Adrenal gland (tissue), 12 donors: Measurements from ENCODE around the gene DCUN1D2. TPM values are rescaled to one million over a fixed set of nuclear protein-coding genes. Genes with fewer than 3 reads are reported as not detected.
"Not testable (repeated sequence)": the region's sequence is repeated elsewhere in the genome, so short reads cannot be mapped to it uniquely, and the experiment has no call there.

Experiments used
- DNase-seq, 7 donors: peaks; one replicate each; pipeline ENCODE4 v3.0.0-alpha.2; 2019 to 2020
- H3K27ac ChIP-seq, 5 donors: fragments of 200-600 bp; sonication (generic) in 4 of 5; 1 replicate in 3 of 5; 2 replicates in 2 of 5; pipeline versions ENCODE4 v1.5.1 to v1.8.0; 2016 to 2020; ENCODE audit warnings: mild to moderate bottlenecking in 1 of 5
- H3K27me3 ChIP-seq: fragments of 200-600 bp; 2 replicates; pipeline ENCODE4 v1.8.0; 2021
- H3K36me3 ChIP-seq, 2 donors: fragments of 200-600 bp; replicated peaks in 1 of 2; 1 replicate in 1 of 2; 2 replicates in 1 of 2; pipeline versions ENCODE4 v1.5.1 to v1.8.0; 2018 to 2022
- H3K4me1 ChIP-seq, 2 donors: fragments of 200-600 bp; replicated peaks in 1 of 2; 1 replicate in 1 of 2; 2 replicates in 1 of 2; pipeline versions ENCODE4 v1.5.1 to v1.8.0; 2018 to 2021
- H3K4me3 ChIP-seq, 4 donors: fragments of 200-600 bp; sonication (generic) in 3 of 4; one replicate each; pipeline ENCODE4 v1.5.1; 2016 to 2018
- H3K9me3 ChIP-seq, 3 donors: fragments of 200-600 bp; sonication (generic) in 1 of 3; replicated peaks in 1 of 3; 1 replicate in 2 of 3; 2 replicates in 1 of 3; pipeline versions ENCODE4 v1.5.1 to v1.8.0; 2016 to 2021
- CTCF ChIP-seq, 6 experiments: fragments of 450-650 bp in 4 of 6; fragments of 200-600 bp in 2 of 6; sonication (generic) in 1 of 6; IDR thresholded peaks; 1 replicate in 5 of 6; 2 replicates in 1 of 6; pipeline versions ENCODE4 v1.5.1 to v1.8.0; 2016 to 2021; ENCODE audit warnings: antibody characterized with exemption in 6 of 6, mild to moderate bottlenecking in 2 of 6, moderate library complexity in 1 of 6
- POLR2A ChIP-seq, 2 donors: fragments of 450-650 bp; IDR thresholded peaks; one replicate each; pipeline ENCODE4 v1.6.1; 2017; ENCODE audit warnings: antibody characterized with exemption in 2 of 2, mild to moderate bottlenecking in 2 of 2, moderate library complexity in 1 of 2
- WGBS, 4 donors: extraction: QIAGEN DNeasy Blood & Tissue Kit in 2 of 4; methylation state at CpG; one replicate each; pipeline versions ENCODE4 v1.1.5 to v1.1.7; 2013 to 2017; 5-methylcytosine and 5-hydroxymethylcytosine counted together
- intact Hi-C, 2 donors: fragments of 100-400 bp; cut with DNase I; formaldehyde crosslinking; loops; one replicate each; pipeline versions ENCODE4 v1.14.1 to v1.15.0; 2022 to 2023
- polyA plus RNA-seq, 3 donors: library from polyadenylated mRNA; stranded (reverse); fragments of 200-250 nt in 2 of 3; fragments of 350-450 nt in 1 of 3; fragmentation: Illumina TruSeq in 1 of 3; extraction: RNeasy Lipid Tissue Mini Kit (QIAGEN cat#74804) in 1 of 3; gene quantifications; one replicate each; pipeline ENCODE4 v1.2.3, GENCODE V29; 2013 to 2014
- total RNA-seq, 9 donors: library from RNA; depleted of rRNA in 4 of 9; stranded (reverse); fragments of >200 nt in 4 of 9; fragments of 120-200 nt in 1 of 9; fragmentation: NEBNext Ultra II Directional in 1 of 9; extraction: Animal tissue kit (Norgen Biotek cat#: 25700) in 1 of 9; gene quantifications; one replicate each; pipeline versions ENCODE4 v1.1.0 to v1.2.4, GENCODE V29; 2013 to 2023
- donor health status: healthy with polysubstance abuse.
- donor health status: Bipolar disorder and iron deficiency.
- donor health status: DM: yes; HTN: yes; CAD: no.
- donor health status: DM: no; HTN: no; CAD: no.
- donor health status: DM: no; HTN: no; CAD: no.
- donor health status: DM: yes; HTN: yes; CAD: no.

Gene DCUN1D2
- total and polyA plus RNA-seq, 12 donors = 8.1 to 28.0 (median 18.8) TPM

GRCh38 chr13:113526466-113527220, 36.1 kb upstream of the DCUN1D2 start:
- intact Hi-C loops = no loop called here
- no peak overlapping the region for H3K4me3 ChIP-seq
- H3K4me1 ChIP-seq = no peaks in the 10 kb centered on the region
- DNase-seq = peak in 2 of 7 donors; percentile 8 to 34
- TF ChIP-seq POLR2A (IDR thresholded peaks at IDR 0.05) (no peak), CTCF (IDR thresholded peaks at IDR 0.05) (no peak)
- no peaks in the 10 kb centered on the region for H3K9me3 ChIP-seq
- peaks cover 0 to 23% of the 10 kb centered on the region in 2 donors for H3K36me3 ChIP-seq
- H3K27me3 ChIP-seq = no peaks in the 10 kb centered on the region
- no peak overlapping the region for H3K27ac ChIP-seq
- 89 to 97% (median 91%) methylated on average over 12 of the region's 12 CpGs for WGBS, 4 donors

- peaks cover 0 to 15% of the 10 kb centered on the region in 2 donors for H3K36me3 ChIP-seq
- intact Hi-C loops = not testable (repeated sequence)
- 97 to 99% (median 98%) methylated on average over 12 to 13 of the region's 13 CpGs for WGBS, 4 donors
These were observed 31.9 kb upstream of the DCUN1D2 start for GRCh38 chr13:113522438-113522837.

GRCh38 chr13:113520571-113520970, 30.1 kb upstream of the DCUN1D2 start:
- Histone ChIP-seq H3K36me3 (peaks cover 0 to 10% of the 10 kb centered on the region in 2 donors), H3K9me3 (no peaks in the 10 kb centered on the region), H3K27me3 (no peaks in the 10 kb centered on the region), H3K4me3 (no peak overlapping the region), H3K27ac (no peak overlapping the region), H3K4me1 (no peaks in the 10 kb centered on the region)
- intact Hi-C loops = no loop called here
- DNase-seq = no peak
- TF ChIP-seq CTCF (IDR thresholded peaks at IDR 0.05) = no peak
- TF ChIP-seq POLR2A (IDR thresholded peaks at IDR 0.05) = no peak
- WGBS, 4 donors = 90 to 98% (median 97%) methylated on average over 16 of the region's 16 CpGs

More at GRCh38 chr13:113522438-113522837, 31.9 kb upstream of the DCUN1D2 start:
- H3K27ac ChIP-seq, H3K4me3 ChIP-seq, DNase-seq, H3K27me3 ChIP-seq, H3K9me3 ChIP-seq, H3K4me1 ChIP-seq: not testable (repeated sequence)

GRCh38 chr13:113519556-113519955, 29.0 kb upstream of the DCUN1D2 start:
- Histone ChIP-seq H3K9me3 (no peaks in the 10 kb centered on the region), H3K27me3 (no peaks in the 10 kb centered on the region), H3K4me1 (no peaks in the 10 kb centered on the region), H3K27ac (no peak overlapping the region), H3K4me3 (no peak overlapping the region), H3K36me3 (peaks cover 0 to 10% of the 10 kb centered on the region in 2 donors)
- no peak for DNase-seq
- 94 to 97% (median 96%) methylated on average over 10 to 14 of the region's 14 CpGs for WGBS, 4 donors
- intact Hi-C loops = no loop called here
- no peak for TF ChIP-seq CTCF (IDR thresholded peaks at IDR 0.05)
- no peak for TF ChIP-seq POLR2A (IDR thresholded peaks at IDR 0.05)
